Breast epithelium (tissue), 3 donors: ENCODE results near the gene VPS51.

Experiments used
- CTCF ChIP-seq, 3 donors: fragments of 450-650 bp; IDR thresholded peaks; one replicate each; pipeline ENCODE4 v1.5.1; 2016 to 2017; ENCODE audit warnings: antibody characterized with exemption in 3 of 3, mild to moderate bottlenecking in 3 of 3, moderate library complexity in 3 of 3
- POLR2A ChIP-seq: fragments of 450-650 bp; IDR thresholded peaks from one replicate; pipeline ENCODE4 v1.6.1; 2016; ENCODE audit warnings: antibody characterized with exemption, mild to moderate bottlenecking, moderate library complexity

GRCh38 chr11:65063532-65063931, 32.5 kb upstream of the VPS51 start:
- TF ChIP-seq POLR2A (no peak), CTCF (IDR thresholded peaks at IDR 0.05) (no peak)
